HepG2 (cell line): ENCODE data around the gene KDM5A. TPM values are rescaled to one million over a fixed set of nuclear protein-coding genes. Genes with fewer than 3 reads are reported as not detected.

Experiments
- CBFB ChIP-seq: sonication (generic); formaldehyde crosslinking; IDR thresholded peaks from 2 replicates; pipeline ENCODE4 v1.4.0; 2020; ENCODE audit warnings: missing genetic modification reagents
- FLYWCH1 ChIP-seq: sonication (generic); formaldehyde crosslinking; IDR thresholded peaks from 2 replicates; pipeline ENCODE4 v1.8.1; 2023; ENCODE audit warnings: mild to moderate bottlenecking, missing genetic modification reagents
- GABPA ChIP-seq, 2 experiments: IDR thresholded peaks; 2 replicates each; pipeline ENCODE4 v1.6.1; 2011 to 2016; ENCODE audit warnings: low read depth in 2 of 2, low read length in 1 of 2, missing biosample characterization in 1 of 2, missing genetic modification characterization in 1 of 2
- HMG20B ChIP-seq: conservative IDR thresholded peaks from 2 replicates; pipeline ENCODE4 v1.6.1; 2016; ENCODE audit warnings: missing genetic modification reagents, missing compliant biosample characterization
- KLF13 ChIP-seq: sonication (generic); formaldehyde crosslinking; IDR thresholded peaks from 2 replicates; pipeline ENCODE4 v1.4.0; 2020; ENCODE audit warnings: mild to moderate bottlenecking, missing genetic modification reagents
- MED13 ChIP-seq: sonication (generic); formaldehyde crosslinking; IDR thresholded peaks from 2 replicates; pipeline ENCODE4 v1.5.0; 2020; ENCODE audit warnings: missing genetic modification reagents
- MTF2 ChIP-seq: sonication (generic); formaldehyde crosslinking; IDR thresholded peaks from 2 replicates; pipeline ENCODE4 v1.5.0; 2020; ENCODE audit warnings: missing genetic modification reagents, borderline replicate concordance
- PAF1 ChIP-seq: IDR thresholded peaks from 2 replicates; pipeline ENCODE4 v1.6.1; 2016; ENCODE audit warnings: missing genetic modification reagents, missing compliant biosample characterization
- REXO4 ChIP-seq: sonication (generic); formaldehyde crosslinking; IDR thresholded peaks from 2 replicates; pipeline ENCODE4 v1.8.0; 2022; ENCODE audit warnings: missing genetic modification reagents, mild to moderate bottlenecking, borderline replicate concordance
- THYN1 ChIP-seq: sonication (generic); formaldehyde crosslinking; IDR thresholded peaks from 2 replicates; pipeline ENCODE4 v1.8.1; 2023; ENCODE audit warnings: low read depth, mild to moderate bottlenecking, moderate library complexity, missing genetic modification reagents, borderline replicate concordance
- ZNF335 ChIP-seq: sonication (generic); formaldehyde crosslinking; IDR thresholded peaks from 2 replicates; pipeline ENCODE4 v1.4.0; 2020; ENCODE audit warnings: missing genetic modification reagents
- polyA plus RNA-seq, 8 experiments: library from polyadenylated mRNA; depleted of rRNA in 3 of 8; stranded (reverse) in 7 of 8; unstranded in 1 of 8; fragments of >200 nt; fragmentation: Illumina TruSeq in 4 of 8; extraction: Trizol in 4 of 8; gene quantifications; 2 replicates each; pipeline versions ENCODE4 v1.2.1 to v1.2.3, GENCODE V29; 2011 to 2016; ENCODE audit warnings: low read depth in 4 of 8, missing spikeins in 1 of 8, mixed read lengths in 1 of 8; ENCODE audit not compliant: insufficient read depth in 1 of 8
- total RNA-seq, 5 experiments: library from RNA; depleted of rRNA; stranded (reverse); fragments of >200 nt; fragmentation: Illumina TruSeq; extraction: Trizol; gene quantifications; 2 replicates each; pipeline ENCODE4 v1.2.3, GENCODE V29; 2016; ENCODE audit warnings: low read depth in 1 of 5
- TF ChIP-seq, protein P1 (sequence below): sonication (generic); formaldehyde crosslinking; IDR thresholded peaks from 2 replicates; pipeline ENCODE4 v1.4.0; 2020; ENCODE audit warnings: missing genetic modification reagents, low read depth, mild to moderate bottlenecking, borderline replicate concordance
- TF ChIP-seq, protein P2 (sequence below): sonication (generic); formaldehyde crosslinking; IDR thresholded peaks from 2 replicates; pipeline ENCODE4 v1.4.0; 2020; ENCODE audit warnings: missing genetic modification reagents
- TF ChIP-seq, protein P3 (sequence below): sonication (generic); formaldehyde crosslinking; IDR thresholded peaks from 2 replicates; pipeline ENCODE4 v1.4.0; 2020; ENCODE audit warnings: missing genetic modification reagents
- TF ChIP-seq, protein P4 (sequence below): sonication (generic); formaldehyde crosslinking; IDR thresholded peaks from 2 replicates; pipeline ENCODE4 v1.8.0; 2022; ENCODE audit warnings: missing genetic modification reagents, low read depth, mild to moderate bottlenecking, borderline replicate concordance
- TF ChIP-seq, protein P5 (sequence below): fragments of 450-650 bp; IDR thresholded peaks from 2 replicates; pipeline ENCODE4 v1.6.1; 2016
- TF ChIP-seq, protein P6 (sequence below): IDR thresholded peaks from 2 replicates; pipeline ENCODE4 v1.6.1; 2016; ENCODE audit warnings: missing biosample characterization, missing genetic modification reagents, low read depth
- TF ChIP-seq, protein P7 (sequence below): IDR thresholded peaks from 2 replicates; pipeline ENCODE4 v1.6.1; 2016

KDM5A gene
- total and polyA plus RNA-seq, 2 of the 13 experiments (the other 11 are each of a cell fraction or from before 2014, with no cell fraction given), result 12.0 to 29.2 TPM

DNA sequence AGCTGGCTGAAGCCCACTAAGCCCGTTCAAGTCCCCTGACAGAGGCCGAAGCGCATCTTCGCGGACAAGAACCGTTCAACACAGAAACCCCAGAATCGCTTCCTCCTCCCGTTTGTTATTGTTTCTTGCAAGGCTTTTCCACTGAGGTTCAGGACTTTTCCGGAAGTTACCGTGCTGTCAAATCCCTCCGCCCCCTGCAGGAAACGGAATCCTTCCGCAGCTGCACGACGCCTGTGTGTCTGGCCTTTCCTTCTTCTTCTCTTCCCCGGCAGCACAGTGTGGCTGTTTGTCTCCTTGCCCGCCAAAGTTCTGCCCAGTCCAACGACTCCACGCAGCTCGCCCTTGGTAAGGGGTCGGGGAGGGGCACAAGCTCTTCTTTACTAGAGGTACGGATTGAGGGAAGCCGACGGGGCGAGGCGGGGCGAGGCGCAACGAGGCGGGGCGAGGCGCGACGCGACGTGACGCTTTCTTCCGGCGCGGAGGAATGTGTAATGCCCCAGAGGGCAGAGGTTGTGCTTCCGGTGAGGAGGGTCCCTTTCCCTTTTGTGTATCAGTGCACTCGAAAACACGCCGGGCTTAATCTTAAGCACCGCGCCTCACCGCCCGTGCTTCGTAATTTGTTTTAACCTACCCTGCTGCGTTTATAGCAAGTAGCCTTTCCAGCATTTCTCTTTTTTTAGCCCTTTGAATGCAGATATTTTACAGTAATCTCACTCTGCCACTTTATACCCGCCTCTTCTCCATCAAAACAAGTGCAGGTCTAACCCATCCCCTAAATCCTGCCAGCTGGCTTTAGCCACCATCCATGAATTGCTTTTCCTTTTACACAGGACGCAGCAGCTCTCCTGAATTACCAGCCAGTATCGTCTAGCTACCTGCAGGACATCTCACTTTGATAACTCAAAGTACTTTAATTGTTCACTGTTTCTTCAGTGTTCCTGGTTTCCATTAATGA is at the start of gene KDM5A (continued):
- TF ChIP-seq, protein P1, sequence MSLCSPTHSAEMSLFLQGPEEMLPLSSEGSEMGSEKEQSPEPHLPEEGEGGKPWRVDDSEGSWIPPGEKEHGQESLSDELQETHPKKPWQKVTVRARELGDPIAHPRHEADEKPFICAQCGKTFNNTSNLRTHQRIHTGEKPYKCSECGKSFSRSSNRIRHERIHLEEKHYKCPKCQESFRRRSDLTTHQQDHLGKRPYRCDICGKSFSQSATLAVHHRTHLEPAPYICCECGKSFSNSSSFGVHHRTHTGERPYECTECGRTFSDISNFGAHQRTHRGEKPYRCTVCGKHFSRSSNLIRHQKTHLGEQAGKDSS (CRISPR knock-in tag), result no peak; the same call in 1 of the 2 replicates
- TF ChIP-seq MED13 (CRISPR knock-in tag) (no peak), ZNF335 (CRISPR knock-in tag) (peak; percentile 40; the same call in 1 of the 2 replicates), REXO4 (CRISPR knock-in tag) (no peak), THYN1 (CRISPR knock-in tag) (no peak), FLYWCH1 (CRISPR knock-in tag) (no peak), PAF1 (CRISPR knock-in tag) (no peak), CBFB (CRISPR knock-in tag) (peak; percentile 54; the same call in 1 of the 2 replicates), HMG20B (CRISPR knock-in tag) (no peak), GABPA (IDR thresholded peaks at IDR 0.05; ENCODE audit: low read depth, low read length) (peak; percentile 72), GABPA (CRISPR knock-in tag; IDR thresholded peaks at IDR 0.05; ENCODE audit: low read depth) (peak; percentile 95), MTF2 (CRISPR knock-in tag) (no peak), KLF13 (CRISPR knock-in tag) (no peak)
- TF ChIP-seq, protein P2, sequence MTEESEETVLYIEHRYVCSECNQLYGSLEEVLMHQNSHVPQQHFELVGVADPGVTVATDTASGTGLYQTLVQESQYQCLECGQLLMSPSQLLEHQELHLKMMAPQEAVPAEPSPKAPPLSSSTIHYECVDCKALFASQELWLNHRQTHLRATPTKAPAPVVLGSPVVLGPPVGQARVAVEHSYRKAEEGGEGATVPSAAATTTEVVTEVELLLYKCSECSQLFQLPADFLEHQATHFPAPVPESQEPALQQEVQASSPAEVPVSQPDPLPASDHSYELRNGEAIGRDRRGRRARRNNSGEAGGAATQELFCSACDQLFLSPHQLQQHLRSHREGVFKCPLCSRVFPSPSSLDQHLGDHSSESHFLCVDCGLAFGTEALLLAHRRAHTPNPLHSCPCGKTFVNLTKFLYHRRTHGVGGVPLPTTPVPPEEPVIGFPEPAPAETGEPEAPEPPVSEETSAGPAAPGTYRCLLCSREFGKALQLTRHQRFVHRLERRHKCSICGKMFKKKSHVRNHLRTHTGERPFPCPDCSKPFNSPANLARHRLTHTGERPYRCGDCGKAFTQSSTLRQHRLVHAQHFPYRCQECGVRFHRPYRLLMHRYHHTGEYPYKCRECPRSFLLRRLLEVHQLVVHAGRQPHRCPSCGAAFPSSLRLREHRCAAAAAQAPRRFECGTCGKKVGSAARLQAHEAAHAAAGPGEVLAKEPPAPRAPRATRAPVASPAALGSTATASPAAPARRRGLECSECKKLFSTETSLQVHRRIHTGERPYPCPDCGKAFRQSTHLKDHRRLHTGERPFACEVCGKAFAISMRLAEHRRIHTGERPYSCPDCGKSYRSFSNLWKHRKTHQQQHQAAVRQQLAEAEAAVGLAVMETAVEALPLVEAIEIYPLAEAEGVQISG, result peak; percentile 89
- TF ChIP-seq, protein P3, sequence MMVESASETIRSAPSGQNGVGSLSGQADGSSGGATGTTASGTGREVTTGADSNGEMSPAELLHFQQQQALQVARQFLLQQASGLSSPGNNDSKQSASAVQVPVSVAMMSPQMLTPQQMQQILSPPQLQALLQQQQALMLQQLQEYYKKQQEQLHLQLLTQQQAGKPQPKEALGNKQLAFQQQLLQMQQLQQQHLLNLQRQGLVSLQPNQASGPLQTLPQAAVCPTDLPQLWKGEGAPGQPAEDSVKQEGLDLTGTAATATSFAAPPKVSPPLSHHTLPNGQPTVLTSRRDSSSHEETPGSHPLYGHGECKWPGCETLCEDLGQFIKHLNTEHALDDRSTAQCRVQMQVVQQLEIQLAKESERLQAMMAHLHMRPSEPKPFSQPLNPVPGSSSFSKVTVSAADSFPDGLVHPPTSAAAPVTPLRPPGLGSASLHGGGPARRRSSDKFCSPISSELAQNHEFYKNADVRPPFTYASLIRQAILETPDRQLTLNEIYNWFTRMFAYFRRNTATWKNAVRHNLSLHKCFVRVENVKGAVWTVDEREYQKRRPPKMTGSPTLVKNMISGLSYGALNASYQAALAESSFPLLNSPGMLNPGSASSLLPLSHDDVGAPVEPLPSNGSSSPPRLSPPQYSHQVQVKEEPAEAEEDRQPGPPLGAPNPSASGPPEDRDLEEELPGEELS (CRISPR knock-in tag), result peak; percentile 48; the same call in 1 of the 2 replicates
- TF ChIP-seq, protein P4, sequence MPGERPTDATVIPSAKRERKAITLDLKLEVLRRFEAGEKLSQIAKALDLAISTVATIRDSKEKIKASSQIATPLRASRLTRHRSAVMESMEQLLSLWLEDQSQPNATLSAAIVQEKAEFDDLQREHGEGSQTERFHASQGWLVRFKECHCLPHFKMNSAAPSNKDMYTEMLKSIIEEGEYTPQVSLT (CRISPR knock-in tag), result no peak
- TF ChIP-seq, protein P5, sequence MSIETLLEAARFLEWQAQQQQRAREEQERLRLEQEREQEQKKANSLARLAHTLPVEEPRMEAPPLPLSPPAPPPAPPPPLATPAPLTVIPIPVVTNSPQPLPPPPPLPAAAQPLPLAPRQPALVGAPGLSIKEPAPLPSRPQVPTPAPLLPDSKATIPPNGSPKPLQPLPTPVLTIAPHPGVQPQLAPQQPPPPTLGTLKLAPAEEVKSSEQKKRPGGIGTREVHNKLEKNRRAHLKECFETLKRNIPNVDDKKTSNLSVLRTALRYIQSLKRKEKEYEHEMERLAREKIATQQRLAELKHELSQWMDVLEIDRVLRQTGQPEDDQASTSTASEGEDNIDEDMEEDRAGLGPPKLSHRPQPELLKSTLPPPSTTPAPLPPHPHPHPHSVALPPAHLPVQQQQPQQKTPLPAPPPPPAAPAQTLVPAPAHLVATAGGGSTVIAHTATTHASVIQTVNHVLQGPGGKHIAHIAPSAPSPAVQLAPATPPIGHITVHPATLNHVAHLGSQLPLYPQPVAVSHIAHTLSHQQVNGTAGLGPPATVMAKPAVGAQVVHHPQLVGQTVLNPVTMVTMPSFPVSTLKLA, result no peak
- TF ChIP-seq, protein P6, sequence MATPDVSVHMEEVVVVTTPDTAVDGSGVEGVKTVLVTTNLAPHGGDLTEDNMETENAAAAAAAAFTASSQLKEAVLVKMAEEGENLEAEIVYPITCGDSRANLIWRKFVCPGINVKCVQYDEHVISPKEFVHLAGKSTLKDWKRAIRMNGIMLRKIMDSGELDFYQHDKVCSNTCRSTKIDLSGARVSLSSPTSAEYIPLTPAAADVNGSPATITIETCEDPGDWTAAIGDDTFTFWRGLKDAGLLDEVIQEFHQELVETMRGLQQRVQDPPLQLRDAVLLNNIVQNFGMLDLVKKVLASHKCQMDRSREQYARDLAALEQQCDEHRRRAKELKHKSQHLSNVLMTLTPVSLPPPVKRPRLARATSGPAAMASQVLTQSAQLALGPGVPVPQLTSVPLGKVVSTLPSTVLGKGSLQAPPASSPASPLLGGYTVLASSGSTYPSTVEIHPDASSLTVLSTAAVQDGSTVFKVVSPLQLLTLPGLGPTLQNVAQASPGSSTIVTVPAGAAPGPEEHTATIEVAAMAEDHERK (CRISPR knock-in tag), result peak; percentile 74
- TF ChIP-seq, protein P7, sequence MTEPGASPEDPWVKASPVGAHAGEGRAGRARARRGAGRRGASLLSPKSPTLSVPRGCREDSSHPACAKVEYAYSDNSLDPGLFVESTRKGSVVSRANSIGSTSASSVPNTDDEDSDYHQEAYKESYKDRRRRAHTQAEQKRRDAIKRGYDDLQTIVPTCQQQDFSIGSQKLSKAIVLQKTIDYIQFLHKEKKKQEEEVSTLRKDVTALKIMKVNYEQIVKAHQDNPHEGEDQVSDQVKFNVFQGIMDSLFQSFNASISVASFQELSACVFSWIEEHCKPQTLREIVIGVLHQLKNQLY, result no peak; the same call in 1 of the 2 replicates
